A172 (cell line): ENCODE measurements around the gene SLC22A15. TPM values are rescaled to one million over a fixed set of nuclear protein-coding genes. Genes with fewer than 3 reads are reported as not detected.
A peak's percentile ranks its signal among the peaks of the same experiment; 100 is the strongest.

ENCODE experiments used
- DNase-seq: peaks from one replicate; pipeline ENCODE4 v3.0.0-alpha.2; 2015; ENCODE audit warnings: low spot score
- total RNA-seq: library from RNA; depleted of rRNA; stranded (reverse); fragments of >200 nt; shearing (Covaris generic); gene quantifications from 2 replicates; pipeline ENCODE4 v1.2.3, GENCODE V29; 2014; rRNA removed

The SLC22A15 gene
- total RNA-seq, 1 experiment from 2014 or later = 4.3 TPM

- no peak for DNase-seq
These were observed 123.1 kb downstream of the SLC22A15 start for GRCh38 chr1:116099379-116099778.

- DNase-seq = no peak
These were observed 123.6 kb downstream of the SLC22A15 start for GRCh38 chr1:116099919-116100318.

- no peak for DNase-seq
These were observed 128.4 kb downstream of the SLC22A15 start for GRCh38 chr1:116104667-116105066.

- no peak for DNase-seq
These were observed 129.7 kb downstream of the SLC22A15 start for GRCh38 chr1:116105996-116106395.

GRCh38 chr1:116106646-116107045 lies 130.3 kb downstream of the SLC22A15 start:
- DNase-seq = no peak

GRCh38 chr1:116107371-116107770 lies 131.1 kb downstream of the SLC22A15 start:
- no peak for DNase-seq

- DNase-seq = no peak
These were observed 134.5 kb downstream of the SLC22A15 start, which contains the start of gene MAB21L3 for GRCh38 chr1:116110567-116111523. MAB21L3 (plus strand) TSS chr1:116111399; CDS start chr1:116112616, 1,217 bp downstream.

GRCh38 chr1:116111524-116112021 lies 135.3 kb downstream of the SLC22A15 start:
- no peak for DNase-seq

GRCh38 chr1:116112388-116113140 lies 136.3 kb downstream of the SLC22A15 start:
- DNase-seq = no peak

GRCh38 chr1:116113615-116114014 lies 137.3 kb downstream of the SLC22A15 start:
- DNase-seq = no peak

GRCh38 chr1:116115476-116116439 lies 139.4 kb downstream of the SLC22A15 start:
- peak; percentile 68 for DNase-seq

- DNase-seq = no peak
These were observed 142.2 kb downstream of the SLC22A15 start for GRCh38 chr1:116118471-116118870.

Other genes with a start within 250 kb of the SLC22A15 start
- gene CASQ2, start 207.8 kb upstream of the SLC22A15 start, total RNA-seq = not detected in 2 replicates
- 0.07 TPM in 1 of 2 replicates, not detected in the other for gene NHLH2, start 135.4 kb upstream of the SLC22A15 start, total RNA-seq
- gene MAB21L3, start 134.9 kb downstream of the SLC22A15 start, total RNA-seq = not detected in 2 replicates